ENCODE results near the gene PDZD2. TPM values are rescaled to one million over a fixed set of nuclear protein-coding genes. Genes with fewer than 3 reads are reported as not detected.
"Not testable (repeated sequence)": the region's sequence is repeated elsewhere in the genome, so short reads cannot be mapped to it uniquely, and the experiment has no call there.

PDZD2 gene
- total RNA-seq, 1 donor from 2014 or later, result 80.1 TPM

DNA sequence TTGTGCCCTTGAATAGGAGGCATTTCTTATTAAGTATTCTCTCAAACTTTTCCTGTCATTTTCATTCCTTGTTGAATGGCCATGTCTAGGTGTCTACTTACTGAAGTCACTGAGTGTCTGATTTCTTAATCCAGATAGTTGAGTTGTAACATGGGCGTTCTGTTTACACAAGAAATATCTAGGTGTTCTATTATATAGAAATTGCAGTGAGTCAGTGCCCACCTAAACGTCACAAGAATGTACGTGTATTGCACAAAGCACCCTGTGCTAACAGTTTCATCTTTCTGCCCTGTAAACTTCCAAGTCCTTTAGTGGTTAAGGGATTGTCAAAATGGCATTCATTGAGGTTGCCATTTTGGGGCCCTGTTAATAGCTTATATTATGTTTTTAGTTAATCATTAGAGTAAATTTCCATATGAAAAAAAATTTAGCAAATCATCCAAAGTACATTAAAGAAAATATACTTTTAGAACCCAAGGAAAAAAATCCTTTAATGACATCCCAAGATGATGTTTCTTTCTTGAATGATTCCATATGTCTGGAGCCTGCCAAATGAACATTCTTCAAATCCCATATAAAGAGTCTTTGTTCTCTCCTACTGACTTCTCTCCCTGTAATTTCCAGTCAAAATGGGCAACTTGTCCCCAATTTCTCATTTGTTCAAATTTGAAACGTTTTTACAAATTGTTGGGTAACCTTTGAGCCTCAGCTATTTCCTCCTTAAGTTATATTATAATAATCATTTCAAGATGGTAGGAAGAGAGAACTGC lies 421.0 kb downstream of the PDZD2 start:
- ATAC-seq, result no peak
- no peak for DNase-seq
- intact Hi-C loops (cut with micrococcal nuclease), result no loop called here

DNA sequence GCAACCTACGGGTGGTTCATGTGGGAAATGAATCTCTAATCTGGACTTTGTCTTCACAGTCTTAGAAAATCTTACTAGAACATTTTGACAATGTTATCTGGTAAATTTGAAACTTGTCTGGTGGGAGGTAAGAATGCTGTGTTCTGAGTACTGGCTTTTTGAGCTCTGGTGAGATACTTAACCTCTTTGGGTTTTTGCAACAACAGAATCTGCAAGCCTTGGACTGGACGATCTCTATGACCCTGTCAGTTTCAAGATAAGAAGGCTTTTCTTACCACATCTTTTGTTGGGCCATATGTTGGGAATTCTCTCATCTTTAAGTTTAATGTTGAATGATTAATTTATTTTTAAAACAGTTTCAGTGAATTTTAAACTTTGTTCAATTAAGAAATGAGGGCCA lies 422.3 kb downstream of the PDZD2 start:
- DNase-seq (no peak), ATAC-seq (no peak)
- intact Hi-C loops (cut with micrococcal nuclease), result no loop called here

DNA sequence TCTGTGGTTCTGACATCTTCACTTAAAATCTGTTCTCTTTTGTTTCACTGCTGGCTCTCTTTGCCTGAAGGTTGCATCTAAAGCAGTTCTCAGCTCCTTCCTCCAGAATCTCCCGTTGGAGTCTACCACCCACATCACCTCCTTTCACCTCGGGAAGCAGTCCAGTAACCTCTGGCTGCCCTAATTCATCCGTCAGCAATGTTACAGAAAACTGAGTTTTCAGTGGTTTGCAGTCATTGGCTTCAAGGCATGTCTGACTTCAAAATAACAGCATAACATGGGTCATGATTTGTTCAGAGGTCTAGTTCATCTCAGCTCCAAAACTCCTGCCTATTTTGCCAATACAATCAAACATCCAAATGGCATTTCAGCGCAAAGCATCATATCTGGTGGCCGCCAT lies 427.5 kb downstream of the PDZD2 start:
- DNase-seq (no peak), ATAC-seq (peak; percentile 30)
- intact Hi-C loops (cut with micrococcal nuclease), result no loop called here

DNA sequence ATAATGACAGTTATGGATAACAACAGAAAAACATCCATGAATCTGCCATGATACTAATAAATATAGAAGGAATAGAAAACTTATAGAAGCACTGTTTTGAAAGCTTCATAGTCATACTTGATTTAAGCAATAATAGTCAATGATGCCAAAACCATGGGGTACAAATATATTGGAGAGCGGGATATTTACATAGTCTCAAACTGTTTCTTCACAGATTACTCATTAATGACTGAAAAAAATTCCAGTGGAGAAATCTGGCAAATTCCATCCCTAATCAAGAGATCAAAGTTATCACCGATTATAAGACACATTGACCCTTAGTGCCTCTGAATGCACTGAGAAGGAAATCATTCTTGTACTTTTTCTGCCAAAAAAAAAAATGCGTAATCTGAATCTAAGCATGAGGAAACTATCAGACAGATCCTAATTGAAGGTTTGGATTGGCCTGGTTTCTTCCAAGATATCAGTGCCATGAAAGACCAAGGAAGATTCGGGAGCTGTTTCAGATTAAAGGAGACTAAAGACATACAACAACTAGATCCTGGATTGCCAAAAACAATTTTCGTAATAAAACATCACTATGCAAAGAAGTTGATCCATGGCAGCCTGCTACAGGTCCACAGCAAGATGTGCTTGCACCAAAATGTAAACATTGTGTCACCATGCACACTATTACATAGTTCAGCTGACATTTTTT lies 429.0 kb downstream of the PDZD2 start:
- no peak for ATAC-seq
- DNase-seq, result no peak
- intact Hi-C loops (cut with micrococcal nuclease), result no loop called here

DNA sequence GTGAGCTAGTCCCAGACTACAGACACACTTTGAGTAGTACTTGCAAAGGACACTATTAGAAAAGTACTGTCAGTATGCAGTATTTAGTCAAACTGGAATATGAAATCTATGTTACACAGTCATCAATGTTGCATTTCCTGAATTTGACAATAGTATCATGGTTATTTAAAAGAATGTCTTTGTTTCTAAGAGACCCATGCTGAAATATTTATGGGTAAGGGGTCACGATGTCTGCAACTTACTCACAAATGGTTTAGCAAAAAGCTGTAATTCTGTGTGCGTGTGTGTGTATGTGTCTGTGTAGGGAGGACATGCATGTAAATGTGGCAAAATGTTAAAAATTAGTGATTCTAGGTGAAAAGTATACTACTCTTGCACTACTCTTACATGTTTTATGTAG lies 429.6 kb downstream of the PDZD2 start:
- ATAC-seq (no peak), DNase-seq (no peak)
- intact Hi-C loops (cut with micrococcal nuclease), result no loop called here

DNA sequence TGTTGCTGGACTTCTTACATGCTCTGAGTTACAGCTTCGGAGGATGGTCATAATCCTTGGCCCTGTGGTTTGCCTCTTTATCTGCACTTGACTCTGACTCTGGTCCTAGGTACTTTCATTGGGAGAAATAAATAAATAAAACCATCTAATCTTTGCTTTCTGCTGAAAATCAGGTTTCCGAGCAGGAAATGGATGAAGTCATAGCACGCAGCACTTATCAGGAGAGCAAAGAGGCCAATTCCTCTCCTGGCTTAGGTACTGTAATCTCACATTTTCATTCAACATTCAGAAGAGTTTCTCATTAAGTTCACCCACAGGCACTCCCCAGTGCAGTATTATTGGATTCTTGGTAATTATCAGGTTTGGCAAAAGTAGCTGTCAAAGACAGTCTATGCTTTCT lies 430.5 kb downstream of the PDZD2 start:
- intact Hi-C loops (cut with micrococcal nuclease), result no loop called here
- ATAC-seq (no peak), DNase-seq (no peak)

DNA sequence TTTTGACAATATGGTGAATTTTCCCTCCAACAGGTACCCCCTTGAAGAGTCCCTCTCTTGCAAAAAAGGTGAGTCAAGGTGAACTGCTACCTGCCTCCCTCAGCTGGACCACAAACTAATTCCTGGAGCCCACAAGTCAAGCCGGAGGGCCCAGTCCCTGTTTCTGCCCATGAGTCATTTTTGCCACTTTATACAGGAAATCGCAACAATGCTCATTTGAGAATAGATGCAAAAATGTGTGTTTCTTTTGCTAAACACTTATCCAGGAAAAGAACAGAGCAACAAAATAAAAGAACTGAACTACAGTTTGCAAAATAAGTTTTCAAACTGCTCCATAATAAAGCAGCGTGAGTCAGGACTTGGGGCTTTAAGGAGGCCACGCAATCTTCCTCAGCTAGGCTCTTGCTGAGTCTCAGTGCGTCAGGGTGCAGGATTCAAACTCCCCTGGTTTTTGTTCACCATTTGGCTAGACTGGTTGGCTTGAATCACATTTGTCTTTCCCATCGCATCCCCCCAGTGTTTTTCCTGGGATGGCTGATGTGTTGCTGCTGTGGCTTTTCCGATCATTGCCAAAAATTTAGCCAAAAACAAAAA lies 432.5 kb downstream of the PDZD2 start:
- ATAC-seq, result no peak
- no peak for DNase-seq
- intact Hi-C loops (cut with micrococcal nuclease), result loop anchor here (10.0 kb wide), 1 partner anchor 487 kb away; no protein-coding TSS in a partner anchor

DNA sequence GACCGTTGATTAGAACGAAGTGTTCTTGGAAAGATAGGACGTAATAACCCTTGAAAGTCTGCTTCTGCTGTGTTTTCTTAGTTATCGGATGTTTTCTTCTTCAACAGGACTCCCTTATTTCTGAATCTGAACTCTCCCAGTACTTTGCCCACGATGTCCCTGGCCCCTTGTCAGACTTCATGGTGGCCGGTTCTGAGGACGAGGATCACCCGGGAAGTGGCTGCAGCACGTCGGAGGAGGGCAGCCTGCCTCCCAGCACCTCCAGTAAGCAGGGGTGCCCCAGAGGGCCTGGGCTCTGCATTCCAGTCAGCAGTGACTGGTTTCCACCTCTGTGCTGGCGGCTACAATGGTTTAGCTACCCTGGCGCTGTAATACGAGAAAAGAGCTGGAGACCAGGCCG lies 433.1 kb downstream of the PDZD2 start:
- no peak for DNase-seq
- no peak for ATAC-seq

DNA sequence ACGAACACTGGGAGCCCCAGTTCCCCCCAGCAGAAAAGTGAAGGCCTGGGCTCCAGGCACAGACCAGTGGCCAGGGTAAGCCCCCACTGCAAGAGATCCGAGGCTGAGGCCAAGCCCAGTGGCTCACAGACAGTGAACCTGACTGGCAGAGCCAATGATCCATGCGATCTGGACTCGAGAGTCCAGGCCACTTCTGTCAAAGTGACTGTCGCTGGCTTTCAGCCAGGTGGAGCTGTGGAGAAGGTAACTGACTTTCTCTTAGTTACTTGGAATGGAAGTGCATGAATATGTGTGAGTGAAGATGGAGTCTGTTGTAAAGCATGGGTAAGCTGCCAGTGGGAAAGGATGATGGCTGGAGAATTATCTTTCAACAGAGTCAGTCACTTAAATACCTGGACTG lies 435.5 kb downstream of the PDZD2 start:
- ATAC-seq (peak; percentile 21), DNase-seq (peak; percentile 55)
- intact Hi-C loops (cut with micrococcal nuclease), result loop anchor here (10.0 kb wide), 1 partner anchor 490 kb away; no protein-coding TSS in a partner anchor

More for the DNA sequence above, 433.1 kb downstream of the PDZD2 start:
- intact Hi-C loops (cut with micrococcal nuclease), result loop anchor here (10.0 kb wide), 1 partner anchor 487 kb away; no protein-coding TSS in a partner anchor

DNA sequence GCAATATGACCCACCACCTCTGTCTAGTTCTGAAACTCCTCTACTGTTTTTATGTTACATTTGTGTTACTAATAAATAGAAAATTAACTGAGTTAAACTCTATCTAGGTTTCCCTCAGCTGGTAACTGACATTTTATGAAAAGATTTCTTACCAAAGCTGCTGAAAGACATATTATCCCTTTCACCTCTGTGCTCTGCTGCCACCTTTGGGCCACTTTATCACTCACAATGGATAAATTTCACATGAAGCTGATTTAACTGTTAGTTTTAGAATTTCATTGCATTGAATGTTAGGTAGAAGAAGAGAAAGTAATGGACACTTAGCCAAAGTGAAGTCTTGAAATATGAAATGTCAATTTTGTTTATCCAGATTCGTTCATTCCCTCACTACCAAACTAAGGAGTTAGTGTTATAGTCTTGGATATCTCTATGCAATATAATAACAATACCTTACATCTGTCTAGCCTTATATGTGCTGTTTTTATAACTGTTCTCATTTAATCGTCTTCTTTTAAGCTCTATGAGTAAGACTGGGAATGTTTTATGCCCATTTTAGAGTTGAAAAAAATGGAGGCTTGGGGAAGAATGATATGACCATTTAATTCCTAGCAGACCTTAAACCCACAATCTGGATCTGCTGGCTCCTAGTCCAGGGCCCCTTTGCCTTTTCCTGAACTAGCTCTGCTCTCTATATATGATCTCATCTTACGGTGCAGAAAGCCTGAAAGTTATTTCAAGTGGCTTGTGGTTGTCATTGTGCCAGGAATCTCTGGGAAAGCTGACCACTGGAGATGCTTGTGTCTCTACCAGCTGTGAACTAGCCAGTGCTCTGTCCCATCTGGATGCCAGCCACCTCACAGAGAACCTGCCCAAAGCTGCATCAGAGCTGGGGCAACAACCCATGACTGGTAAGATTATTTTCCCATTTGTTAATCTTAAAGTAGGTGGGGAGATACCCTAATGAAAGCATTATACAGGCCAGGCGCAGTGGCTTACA lies 438.1 kb downstream of the PDZD2 start:
- peak; percentile 87 for ATAC-seq
- peak; percentile 68 for DNase-seq
- intact Hi-C loops (cut with micrococcal nuclease), result loop anchor here (5.0 to 10.0 kb wide), 2 partner anchors 250 to 492 kb away; no protein-coding TSS in a partner anchor

DNA sequence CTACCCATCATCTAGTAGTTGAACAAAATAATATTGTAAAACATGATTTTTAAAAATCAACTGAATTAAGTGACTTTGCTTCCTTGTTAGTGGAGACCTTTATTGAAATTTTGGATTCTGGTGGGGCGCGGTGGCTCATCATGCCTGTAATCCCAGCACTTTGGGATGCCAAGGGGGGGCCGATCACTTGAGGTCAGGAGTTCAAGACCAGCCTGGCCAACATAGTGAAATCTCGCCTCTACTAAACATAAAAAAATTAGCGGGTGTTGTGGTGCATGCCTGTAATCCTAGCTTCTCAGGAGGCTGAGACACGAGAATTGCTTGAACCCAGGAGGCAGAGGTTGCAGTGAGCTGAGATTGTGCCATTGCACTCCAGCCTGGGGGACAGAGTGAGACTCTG lies 439.9 kb downstream of the PDZD2 start:
- intact Hi-C loops (cut with micrococcal nuclease), result loop anchor here (5.0 to 10.0 kb wide), 2 partner anchors 252 to 494 kb away; no protein-coding TSS in a partner anchor
- not testable (repeated sequence) for ATAC-seq, DNase-seq

DNA sequence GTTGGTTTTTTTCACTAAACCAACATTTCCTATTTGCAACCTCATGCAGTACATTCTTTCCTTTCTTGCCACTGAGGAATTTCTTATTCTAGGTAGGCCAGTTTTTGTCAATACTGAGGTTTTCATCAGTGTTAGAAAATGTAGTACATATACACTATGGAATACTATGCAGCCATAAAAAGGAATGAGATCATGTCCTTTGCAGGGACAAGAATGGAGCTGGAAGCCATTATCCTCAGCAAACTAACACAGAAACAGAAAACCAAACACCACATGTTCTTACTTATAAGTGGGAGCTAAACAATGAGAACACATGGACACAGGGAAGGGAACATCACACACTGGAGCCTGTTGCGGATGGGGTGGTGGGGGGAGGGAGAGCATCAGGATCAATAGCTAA lies 441.6 kb downstream of the PDZD2 start:
- ATAC-seq; intact Hi-C loops (cut with micrococcal nuclease); DNase-seq: not testable (repeated sequence)

DNA sequence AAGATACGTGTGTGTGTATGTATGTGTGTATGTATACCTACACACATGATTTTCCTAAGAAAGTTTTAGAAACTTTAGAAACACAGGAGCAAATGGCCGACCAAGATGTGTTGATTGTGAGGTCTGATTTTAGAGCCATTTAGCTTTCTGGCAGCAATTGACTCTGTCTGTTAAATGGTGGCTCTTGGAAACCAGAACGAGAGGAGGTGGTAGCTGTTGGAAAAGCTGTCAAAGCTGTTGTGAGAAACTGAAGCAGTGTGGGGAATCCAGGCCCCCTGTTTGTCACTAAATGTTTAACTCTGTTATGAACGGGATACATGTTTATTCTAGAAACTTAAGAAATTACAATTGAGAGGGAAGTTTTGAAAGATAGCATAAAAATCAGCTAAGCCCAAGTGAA lies 443.8 kb downstream of the PDZD2 start:
- ATAC-seq, result no peak
- no peak for DNase-seq
- intact Hi-C loops (cut with micrococcal nuclease), result no loop called here

DNA sequence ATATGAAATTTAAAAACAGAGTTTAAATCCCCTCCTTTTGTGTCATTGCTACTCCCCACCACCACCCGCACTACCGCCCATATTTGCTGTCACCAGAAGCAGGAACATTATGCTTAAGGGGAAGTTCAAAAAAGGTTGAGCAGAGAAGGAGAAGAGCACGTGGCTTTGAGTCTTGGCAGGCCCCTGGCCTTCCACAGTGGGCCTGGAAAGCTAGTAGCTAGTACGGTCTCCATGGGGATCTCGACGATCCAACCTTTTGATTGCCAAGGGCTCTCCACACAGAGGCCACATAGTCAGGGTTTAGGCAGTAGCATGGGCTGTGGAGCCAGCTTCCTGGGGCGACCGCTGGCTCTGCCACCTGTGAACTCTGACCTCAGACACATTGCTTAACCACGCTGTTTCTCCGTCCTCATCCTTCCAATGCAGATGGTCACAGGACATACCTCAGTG lies 445.1 kb downstream of the PDZD2 start:
- intact Hi-C loops (cut with micrococcal nuclease), result no loop called here
- ATAC-seq (peak; percentile 83), DNase-seq (peak; percentile 56)

DNA sequence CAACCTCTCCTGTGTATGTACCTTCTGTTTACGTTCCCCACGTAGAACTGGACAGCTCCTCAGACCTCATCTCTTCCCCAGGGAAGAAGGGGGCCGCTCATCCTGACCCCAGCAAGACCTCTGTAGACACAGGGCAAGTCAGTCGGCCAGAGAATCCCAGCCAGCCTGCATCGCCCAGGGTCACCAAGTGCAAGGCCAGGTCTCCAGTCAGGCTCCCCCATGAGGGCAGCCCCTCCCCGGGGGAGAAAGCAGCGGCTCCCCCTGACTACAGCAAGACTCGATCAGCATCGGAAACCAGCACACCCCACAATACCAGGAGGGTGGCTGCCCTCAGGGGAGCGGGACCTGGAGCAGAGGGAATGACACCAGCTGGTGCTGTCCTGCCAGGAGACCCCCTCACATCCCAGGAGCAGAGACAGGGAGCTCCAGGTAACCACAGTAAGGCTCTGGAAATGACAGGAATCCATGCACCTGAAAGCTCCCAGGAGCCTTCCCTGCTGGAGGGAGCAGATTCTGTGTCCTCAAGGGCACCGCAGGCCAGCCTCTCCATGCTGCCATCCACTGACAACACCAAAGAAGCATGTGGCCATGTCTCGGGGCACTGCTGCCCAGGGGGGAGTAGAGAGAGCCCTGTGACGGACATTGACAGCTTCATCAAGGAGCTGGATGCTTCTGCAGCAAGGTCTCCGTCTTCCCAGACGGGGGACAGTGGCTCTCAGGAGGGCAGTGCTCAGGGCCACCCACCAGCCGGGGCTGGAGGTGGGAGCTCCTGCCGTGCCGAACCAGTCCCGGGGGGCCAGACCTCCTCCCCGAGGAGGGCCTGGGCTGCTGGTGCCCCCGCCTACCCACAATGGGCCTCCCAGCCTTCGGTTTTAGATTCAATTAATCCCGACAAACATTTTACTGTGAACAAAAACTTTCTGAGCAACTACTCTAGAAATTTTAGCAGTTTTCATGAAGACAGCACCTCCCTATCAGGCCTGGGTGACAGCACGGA lies 448.5 kb downstream of the PDZD2 start:
- intact Hi-C loops (cut with micrococcal nuclease), result no loop called here
- ATAC-seq (no peak), DNase-seq (no peak)

DNA sequence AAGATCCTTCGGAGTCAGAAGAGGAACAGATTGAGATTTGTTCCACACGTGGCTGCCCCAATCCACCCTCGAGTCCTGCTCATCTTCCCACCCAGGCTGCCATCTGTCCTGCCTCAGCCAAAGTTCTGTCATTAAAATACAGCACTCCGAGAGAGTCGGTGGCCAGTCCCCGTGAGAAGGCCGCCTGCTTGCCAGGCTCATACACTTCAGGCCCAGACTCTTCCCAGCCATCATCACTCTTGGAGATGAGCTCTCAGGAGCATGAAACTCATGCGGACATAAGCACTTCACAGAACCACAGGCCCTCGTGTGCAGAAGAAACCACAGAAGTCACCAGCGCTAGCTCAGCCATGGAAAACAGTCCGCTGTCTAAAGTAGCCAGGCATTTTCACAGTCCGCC lies 449.3 kb downstream of the PDZD2 start:
- ATAC-seq (no peak), DNase-seq (no peak)
- intact Hi-C loops (cut with micrococcal nuclease), result no loop called here

DNA sequence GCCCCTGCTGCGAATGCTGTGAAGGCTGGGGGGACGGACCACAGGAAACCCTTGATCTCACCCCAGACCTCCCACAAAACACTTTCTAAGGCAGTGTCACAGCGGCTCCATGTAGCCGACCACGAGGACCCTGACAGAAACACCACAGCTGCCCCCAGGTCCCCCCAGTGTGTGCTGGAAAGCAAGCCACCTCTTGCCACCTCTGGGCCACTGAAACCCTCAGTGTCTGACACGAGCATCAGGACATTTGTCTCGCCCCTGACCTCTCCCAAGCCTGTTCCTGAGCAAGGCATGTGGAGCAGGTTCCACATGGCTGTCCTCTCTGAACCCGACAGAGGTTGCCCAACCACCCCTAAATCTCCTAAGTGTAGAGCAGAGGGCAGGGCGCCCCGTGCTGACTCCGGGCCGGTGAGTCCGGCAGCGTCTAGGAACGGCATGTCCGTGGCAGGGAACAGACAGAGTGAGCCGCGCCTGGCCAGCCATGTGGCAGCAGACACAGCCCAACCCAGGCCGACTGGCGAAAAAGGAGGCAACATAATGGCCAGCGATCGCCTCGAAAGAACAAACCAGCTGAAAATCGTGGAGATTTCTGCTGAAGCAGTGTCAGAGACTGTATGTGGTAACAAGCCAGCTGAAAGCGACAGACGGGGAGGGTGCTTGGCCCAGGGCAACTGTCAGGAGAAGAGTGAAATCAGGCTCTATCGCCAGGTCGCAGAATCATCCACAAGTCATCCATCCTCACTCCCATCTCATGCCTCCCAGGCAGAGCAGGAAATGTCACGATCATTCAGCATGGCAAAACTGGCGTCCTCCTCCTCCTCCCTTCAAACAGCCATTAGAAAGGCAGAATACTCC lies 450.4 kb downstream of the PDZD2 start:
- DNase-seq, result no peak
- intact Hi-C loops (cut with micrococcal nuclease), result no loop called here
- no peak for ATAC-seq
